ENCODE results near the gene MRPL58. TPM values are rescaled to one million over a fixed set of nuclear protein-coding genes. Genes with fewer than 3 reads are reported as not detected.
A peak's percentile ranks its signal among the peaks of the same experiment; 100 is the strongest.
"Not testable (repeated sequence)": the region's sequence is repeated elsewhere in the genome, so short reads cannot be mapped to it uniquely, and the experiment has no call there.

MRPL58 gene
- total RNA-seq (2014; rRNA removed; shearing (Covaris generic); ENCODE audit: low replicate concordance): 58.8 and 82.1 TPM in 2 replicates

- in situ Hi-C loops (cut with HindIII; ENCODE audit: low pct_unique_long_range_greater_than_20kb, low sequenced_read_pairs): no loop called here
- DNase-seq (ENCODE audit: low read depth): peak; percentile 89
Measured at GRCh38 chr17:75012346-75013091, at the start of gene MRPL58. TSS of gene MRPL58 (plus strand) at chr17:75012670. CDS start at chr17:75012687, 17 bp downstream.

GRCh38 chr17:74963656-74964055 is 48.8 kb upstream of the MRPL58 start:
- in situ Hi-C loops (cut with HindIII; ENCODE audit: low pct_unique_long_range_greater_than_20kb, low sequenced_read_pairs): no loop called here
- no peak for DNase-seq (ENCODE audit: low read depth)

- no peak for DNase-seq (ENCODE audit: low read depth)
- in situ Hi-C loops (cut with HindIII; ENCODE audit: low pct_unique_long_range_greater_than_20kb, low sequenced_read_pairs): no loop called here
Measured at GRCh38 chr17:74964246-74964761, 48.2 kb upstream of the MRPL58 start.

GRCh38 chr17:74964988-74965622 is 47.4 kb upstream of the MRPL58 start:
- DNase-seq (ENCODE audit: low read depth): no peak
- in situ Hi-C loops (cut with HindIII; ENCODE audit: low pct_unique_long_range_greater_than_20kb, low sequenced_read_pairs): no loop called here

GRCh38 chr17:74968361-74968780 is 44.1 kb upstream of the MRPL58 start:
- no peak for DNase-seq (ENCODE audit: low read depth)
- in situ Hi-C loops (cut with HindIII; ENCODE audit: low pct_unique_long_range_greater_than_20kb, low sequenced_read_pairs): no loop called here

- DNase-seq (ENCODE audit: low read depth); in situ Hi-C loops (cut with HindIII; ENCODE audit: low pct_unique_long_range_greater_than_20kb, low sequenced_read_pairs): not testable (repeated sequence)
Measured at GRCh38 chr17:74969501-74969900, 43.0 kb upstream of the MRPL58 start.

GRCh38 chr17:74970395-74970794 is 42.1 kb upstream of the MRPL58 start:
- in situ Hi-C loops (cut with HindIII; ENCODE audit: low pct_unique_long_range_greater_than_20kb, low sequenced_read_pairs): no loop called here
- no peak for DNase-seq (ENCODE audit: low read depth)

GRCh38 chr17:74971069-74971841 is 41.2 kb upstream of the MRPL58 start:
- in situ Hi-C loops (cut with HindIII; ENCODE audit: low pct_unique_long_range_greater_than_20kb, low sequenced_read_pairs): no loop called here
- no peak for DNase-seq (ENCODE audit: low read depth)

GRCh38 chr17:74971842-74972106 is 40.7 kb upstream of the MRPL58 start:
- no peak for DNase-seq (ENCODE audit: low read depth)
- in situ Hi-C loops (cut with HindIII; ENCODE audit: low pct_unique_long_range_greater_than_20kb, low sequenced_read_pairs): no loop called here

- in situ Hi-C loops (cut with HindIII; ENCODE audit: low pct_unique_long_range_greater_than_20kb, low sequenced_read_pairs): no loop called here
- DNase-seq (ENCODE audit: low read depth): no peak
Measured at GRCh38 chr17:74972107-74972972, 40.1 kb upstream of the MRPL58 start, which contains the start of gene HID1. TSS of gene HID1 (minus strand) at chr17:74972759. CDS start at chr17:74972656, 103 bp downstream.

- no peak for DNase-seq (ENCODE audit: low read depth)
- in situ Hi-C loops (cut with HindIII; ENCODE audit: low pct_unique_long_range_greater_than_20kb, low sequenced_read_pairs): no loop called here
Measured at GRCh38 chr17:74972973-74973328, 39.5 kb upstream of the MRPL58 start.

- no peak for DNase-seq (ENCODE audit: low read depth)
- in situ Hi-C loops (cut with HindIII; ENCODE audit: low pct_unique_long_range_greater_than_20kb, low sequenced_read_pairs): no loop called here
Measured at GRCh38 chr17:74975943-74976342, 36.5 kb upstream of the MRPL58 start.

GRCh38 chr17:74977802-74978201 is 34.7 kb upstream of the MRPL58 start:
- in situ Hi-C loops (cut with HindIII; ENCODE audit: low pct_unique_long_range_greater_than_20kb, low sequenced_read_pairs): no loop called here
- DNase-seq (ENCODE audit: low read depth): no peak

GRCh38 chr17:74978240-74978639 is 34.2 kb upstream of the MRPL58 start:
- in situ Hi-C loops (cut with HindIII; ENCODE audit: low pct_unique_long_range_greater_than_20kb, low sequenced_read_pairs): no loop called here
- no peak for DNase-seq (ENCODE audit: low read depth)

GRCh38 chr17:74979408-74980146 is 32.9 kb upstream of the MRPL58 start:
- no peak for DNase-seq (ENCODE audit: low read depth)
- in situ Hi-C loops (cut with HindIII; ENCODE audit: low pct_unique_long_range_greater_than_20kb, low sequenced_read_pairs): no loop called here

- in situ Hi-C loops (cut with HindIII; ENCODE audit: low pct_unique_long_range_greater_than_20kb, low sequenced_read_pairs): no loop called here
- DNase-seq (ENCODE audit: low read depth): no peak
Measured at GRCh38 chr17:74981318-74981978, 31.0 kb upstream of the MRPL58 start.
